GM12865 (cell line): ENCODE data around the gene HMGN2.

Source experiments
- DNase-seq: peaks from one replicate; pipeline ENCODE4 v3.0.0; 2010; ENCODE audit warnings: low read depth
- H3K4me3 ChIP-seq: 2 replicates; pipeline ENCODE4 v1.5.1; 2011; ENCODE audit warnings: mild to moderate bottlenecking, low read depth, low read length, control low read depth
- CTCF ChIP-seq: IDR thresholded peaks from 2 replicates; pipeline ENCODE4 v1.5.1; 2011; ENCODE audit warnings: low read length, control low read depth, low read depth, inconsistent platforms; ENCODE audit not compliant: insufficient read depth; ENCODE audit errors: missing control alignments

Gene HMGN2

GRCh38 chr1:26517766-26518049 is 45.5 kb downstream of the HMGN2 start:
- DNase-seq, result no peak
- no peak for TF ChIP-seq CTCF
- H3K4me3 ChIP-seq, result no peak overlapping the region

GRCh38 chr1:26518355-26518754 is 46.1 kb downstream of the HMGN2 start:
- DNase-seq, result no peak
- TF ChIP-seq CTCF, result no peak
- no peak overlapping the region for H3K4me3 ChIP-seq

GRCh38 chr1:26520339-26520738 is 48.1 kb downstream of the HMGN2 start:
- TF ChIP-seq CTCF, result no peak
- H3K4me3 ChIP-seq, result no peak overlapping the region
- DNase-seq, result peak; percentile 45

GRCh38 chr1:26521669-26522030 is 49.4 kb downstream of the HMGN2 start:
- no peak overlapping the region for H3K4me3 ChIP-seq
- TF ChIP-seq CTCF, result no peak
- DNase-seq, result no peak

GRCh38 chr1:26522073-26522472 is 49.8 kb downstream of the HMGN2 start:
- no peak for DNase-seq
- no peak overlapping the region for H3K4me3 ChIP-seq
- TF ChIP-seq CTCF, result no peak

- TF ChIP-seq CTCF, result no peak
- no peak for DNase-seq
- no peak overlapping the region for H3K4me3 ChIP-seq
Measured at GRCh38 chr1:26524181-26524580, 51.9 kb downstream of the HMGN2 start.
